Tibial artery (tissue), 4 donors: ENCODE data around the gene IL3.
A peak's percentile ranks its signal among the peaks of the same experiment; 100 is the strongest.

Experiments
- DNase-seq, 2 donors: peaks; one replicate each; pipeline ENCODE4 v3.0.0-alpha.2; 2019
- H3K27ac ChIP-seq, 2 donors: fragments of 200-600 bp; sonication (generic) in 1 of 2; 1 replicate in 1 of 2; 2 replicates in 1 of 2; pipeline ENCODE4 v1.5.1; 2018 to 2019; ENCODE audit warnings: mild to moderate bottlenecking in 1 of 2
- H3K27me3 ChIP-seq, 2 donors: fragments of 200-600 bp; sonication (generic) in 1 of 2; one replicate each; pipeline versions ENCODE4 v1.5.1 to v1.6.0; 2016 to 2019
- H3K36me3 ChIP-seq, 3 donors: fragments of 200-600 bp; sonication (generic) in 2 of 3; one replicate each; pipeline ENCODE4 v1.5.1; 2016 to 2019; ENCODE audit warnings: mild to moderate bottlenecking in 2 of 3
- H3K4me1 ChIP-seq, 4 donors: fragments of 200-600 bp; sonication (generic) in 2 of 4; 1 replicate in 3 of 4; 2 replicates in 1 of 4; pipeline ENCODE4 v1.5.1; 2016 to 2019
- H3K4me3 ChIP-seq, 2 donors: fragments of 200-600 bp; sonication (generic) in 1 of 2; 1 replicate in 1 of 2; 2 replicates in 1 of 2; pipeline ENCODE4 v1.5.1; 2018 to 2019; ENCODE audit warnings: mild to moderate bottlenecking in 2 of 2
- H3K9me3 ChIP-seq, 3 donors: fragments of 200-600 bp; sonication (generic) in 1 of 3; one replicate each; pipeline ENCODE4 v1.5.1; 2016 to 2019
- CTCF ChIP-seq, 2 experiments: fragments of 200-600 bp in 1 of 2; fragments of 450-650 bp in 1 of 2; IDR thresholded peaks; one replicate each; pipeline ENCODE4 v1.5.1; 2017 to 2019; ENCODE audit warnings: antibody characterized with exemption in 2 of 2, mild to moderate bottlenecking in 1 of 2, moderate library complexity in 1 of 2
- intact Hi-C: fragments of 100-400 bp; cut with DNase I; formaldehyde crosslinking; loops from one replicate; pipeline ENCODE4 v1.15.0; 2023; ENCODE audit warnings: low total_unique reads

The IL3 gene

GRCh38 chr5:132050661-132051552 lies 9.5 kb upstream of the IL3 start:
- no peak overlapping the region for H3K4me3 ChIP-seq
- no peaks in the 10 kb centered on the region for H3K9me3 ChIP-seq
- no peak for TF ChIP-seq CTCF (IDR thresholded peaks at IDR 0.05)
- H3K36me3 ChIP-seq, result no peaks in the 10 kb centered on the region
- H3K27me3 ChIP-seq, result peaks cover 0 to 7% of the 10 kb centered on the region in 2 donors
- no peak overlapping the region for H3K27ac ChIP-seq
- H3K4me1 ChIP-seq, result no peaks in the 10 kb centered on the region
- intact Hi-C loops, result no loop called here
- DNase-seq, result no peak

- peak in 1 of 2 donors; percentile 49 for DNase-seq
- intact Hi-C loops, result no loop called here
- no peak overlapping the region for H3K27ac ChIP-seq
Measured at GRCh38 chr5:132052520-132052919, 7.9 kb upstream of the IL3 start.

GRCh38 chr5:132053483-132053882 lies 7.0 kb upstream of the IL3 start:
- Histone ChIP-seq H3K4me3 (no peak overlapping the region), H3K36me3 (no peaks in the 10 kb centered on the region), H3K27me3 (peaks cover 0 to 7% of the 10 kb centered on the region in 2 donors), H3K27ac (no peak overlapping the region), H3K9me3 (no peaks in the 10 kb centered on the region), H3K4me1 (no peaks in the 10 kb centered on the region)
- intact Hi-C loops, result no loop called here
- no peak for DNase-seq
- TF ChIP-seq CTCF (IDR thresholded peaks at IDR 0.05), result no peak

More at GRCh38 chr5:132052520-132052919, 7.9 kb upstream of the IL3 start:
- TF ChIP-seq CTCF (IDR thresholded peaks at IDR 0.05), result no peak
- no peak overlapping the region for H3K4me3 ChIP-seq
- H3K4me1 ChIP-seq, result no peaks in the 10 kb centered on the region
- peaks cover 0 to 7% of the 10 kb centered on the region in 2 donors for H3K27me3 ChIP-seq
- no peaks in the 10 kb centered on the region for H3K36me3 ChIP-seq
- H3K9me3 ChIP-seq, result no peaks in the 10 kb centered on the region

GRCh38 chr5:132054031-132054696 lies 6.3 kb upstream of the IL3 start:
- peaks cover 0 to 7% of the 10 kb centered on the region in 2 donors for H3K27me3 ChIP-seq
- TF ChIP-seq CTCF (IDR thresholded peaks at IDR 0.05), result no peak
- H3K9me3 ChIP-seq, result no peaks in the 10 kb centered on the region
- intact Hi-C loops, result no loop called here
- H3K4me1 ChIP-seq, result no peaks in the 10 kb centered on the region
- no peak overlapping the region for H3K4me3 ChIP-seq
- peak in 1 of 2 donors; percentile 54 for DNase-seq
- H3K27ac ChIP-seq, result no peak overlapping the region
- no peaks in the 10 kb centered on the region for H3K36me3 ChIP-seq

- no peak overlapping the region for H3K27ac ChIP-seq
- intact Hi-C loops, result no loop called here
- no peak for DNase-seq
- no peak overlapping the region for H3K4me3 ChIP-seq
- no peak for TF ChIP-seq CTCF (IDR thresholded peaks at IDR 0.05)
- no peaks in the 10 kb centered on the region for H3K36me3 ChIP-seq
- no peaks in the 10 kb centered on the region for H3K4me1 ChIP-seq
- no peaks in the 10 kb centered on the region for H3K9me3 ChIP-seq
- H3K27me3 ChIP-seq, result peaks cover 0 to 7% of the 10 kb centered on the region in 2 donors
Measured at GRCh38 chr5:132054697-132055440, 5.6 kb upstream of the IL3 start.
